ENCODE data around the gene UBAP2L.

UBAP2L gene

GRCh38 chr1:154256686-154257085 is 35.9 kb downstream of the UBAP2L start:
- H3K27me3 ChIP-seq (ENCODE audit: insufficient read depth, insufficient read length), result no peaks in the 10 kb centered on the region
- H3K9me3 ChIP-seq (ENCODE audit: insufficient read depth, low read length), result no peaks in the 10 kb centered on the region
- H3K36me3 ChIP-seq (ENCODE audit: insufficient read depth, insufficient read length, low read length), result peaks cover 95% of the 10 kb centered on the region
- TF ChIP-seq ZNF274 (IDR thresholded peaks at IDR 0.05; ENCODE audit: low read depth, low read length), result no peak
- no peak for TF ChIP-seq YY1 (IDR thresholded peaks at IDR 0.05; ENCODE audit: insufficient read depth, insufficient read length)
- no peak for TF ChIP-seq SUZ12 (IDR thresholded peaks at IDR 0.05; ENCODE audit: extremely low read depth, insufficient read depth, insufficient read length)
- peaks cover 2% of the 10 kb centered on the region for H3K4me1 ChIP-seq (ENCODE audit: insufficient read depth, insufficient read length)
- H3K9ac ChIP-seq (ENCODE audit: insufficient read length, low read depth), result no peak overlapping the region
- no peak overlapping the region for H3K4me3 ChIP-seq (ENCODE audit: insufficient read length, low read depth)
- no peak for DNase-seq (ENCODE audit: low read depth, low spot score)

GRCh38 chr1:154258784-154259183 is 38.0 kb downstream of the UBAP2L start:
- H3K27me3 ChIP-seq (ENCODE audit: insufficient read depth, insufficient read length), result no peaks in the 10 kb centered on the region
- DNase-seq (ENCODE audit: low read depth, low spot score), result no peak
- no peak overlapping the region for H3K9ac ChIP-seq (ENCODE audit: insufficient read length, low read depth)
- no peak overlapping the region for H3K4me3 ChIP-seq (ENCODE audit: insufficient read length, low read depth)
- H3K9me3 ChIP-seq (ENCODE audit: insufficient read depth, low read length), result no peaks in the 10 kb centered on the region
- TF ChIP-seq YY1 (IDR thresholded peaks at IDR 0.05; ENCODE audit: insufficient read depth, insufficient read length) (no peak), SUZ12 (IDR thresholded peaks at IDR 0.05; ENCODE audit: extremely low read depth, insufficient read depth, insufficient read length) (no peak), ZNF274 (IDR thresholded peaks at IDR 0.05; ENCODE audit: low read depth, low read length) (no peak)
- peaks cover 2% of the 10 kb centered on the region for H3K4me1 ChIP-seq (ENCODE audit: insufficient read depth, insufficient read length)
- H3K36me3 ChIP-seq (ENCODE audit: insufficient read depth, insufficient read length, low read length), result peaks cover 100% of the 10 kb centered on the region

GRCh38 chr1:154260127-154260526 is 39.4 kb downstream of the UBAP2L start:
- Histone ChIP-seq H3K9me3 (ENCODE audit: insufficient read depth, low read length) (no peaks in the 10 kb centered on the region), H3K9ac (ENCODE audit: insufficient read length, low read depth) (no peak overlapping the region), H3K4me3 (ENCODE audit: insufficient read length, low read depth) (no peak overlapping the region), H3K27me3 (ENCODE audit: insufficient read depth, insufficient read length) (no peaks in the 10 kb centered on the region), H3K36me3 (ENCODE audit: insufficient read depth, insufficient read length, low read length) (peaks cover 100% of the 10 kb centered on the region), H3K4me1 (ENCODE audit: insufficient read depth, insufficient read length) (peaks cover 2% of the 10 kb centered on the region)
- no peak for DNase-seq (ENCODE audit: low read depth, low spot score)
- no peak for TF ChIP-seq ZNF274 (IDR thresholded peaks at IDR 0.05; ENCODE audit: low read depth, low read length)
- TF ChIP-seq SUZ12 (IDR thresholded peaks at IDR 0.05; ENCODE audit: extremely low read depth, insufficient read depth, insufficient read length), result no peak
- TF ChIP-seq YY1 (IDR thresholded peaks at IDR 0.05; ENCODE audit: insufficient read depth, insufficient read length), result no peak

GRCh38 chr1:154263465-154264332 is 42.9 kb downstream of the UBAP2L start:
- no peak for DNase-seq (ENCODE audit: low read depth, low spot score)
- peaks cover 96% of the 10 kb centered on the region for H3K36me3 ChIP-seq (ENCODE audit: insufficient read depth, insufficient read length, low read length)

GRCh38 chr1:154264454-154264853 is 43.7 kb downstream of the UBAP2L start:
- TF ChIP-seq ZNF274 (IDR thresholded peaks at IDR 0.05; ENCODE audit: low read depth, low read length) (no peak), YY1 (IDR thresholded peaks at IDR 0.05; ENCODE audit: insufficient read depth, insufficient read length) (no peak), SUZ12 (IDR thresholded peaks at IDR 0.05; ENCODE audit: extremely low read depth, insufficient read depth, insufficient read length) (no peak)
- H3K9me3 ChIP-seq (ENCODE audit: insufficient read depth, low read length), result no peaks in the 10 kb centered on the region
- no peak overlapping the region for H3K9ac ChIP-seq (ENCODE audit: insufficient read length, low read depth)
- peaks cover 2% of the 10 kb centered on the region for H3K4me1 ChIP-seq (ENCODE audit: insufficient read depth, insufficient read length)
- DNase-seq (ENCODE audit: low read depth, low spot score), result no peak
- H3K27me3 ChIP-seq (ENCODE audit: insufficient read depth, insufficient read length), result no peaks in the 10 kb centered on the region
- H3K36me3 ChIP-seq (ENCODE audit: insufficient read depth, insufficient read length, low read length), result peaks cover 96% of the 10 kb centered on the region
- no peak overlapping the region for H3K4me3 ChIP-seq (ENCODE audit: insufficient read length, low read depth)

More at GRCh38 chr1:154263465-154264332, 42.9 kb downstream of the UBAP2L start:
- Histone ChIP-seq H3K4me3 (ENCODE audit: insufficient read length, low read depth) (no peak overlapping the region), H3K9me3 (ENCODE audit: insufficient read depth, low read length) (no peaks in the 10 kb centered on the region), H3K27me3 (ENCODE audit: insufficient read depth, insufficient read length) (no peaks in the 10 kb centered on the region), H3K4me1 (ENCODE audit: insufficient read depth, insufficient read length) (peaks cover 2% of the 10 kb centered on the region), H3K9ac (ENCODE audit: insufficient read length, low read depth) (no peak overlapping the region)
- TF ChIP-seq SUZ12 (IDR thresholded peaks at IDR 0.05; ENCODE audit: extremely low read depth, insufficient read depth, insufficient read length), result no peak
- no peak for TF ChIP-seq ZNF274 (IDR thresholded peaks at IDR 0.05; ENCODE audit: low read depth, low read length)
- TF ChIP-seq YY1 (IDR thresholded peaks at IDR 0.05; ENCODE audit: insufficient read depth, insufficient read length), result no peak

- no peak overlapping the region for H3K9ac ChIP-seq (ENCODE audit: insufficient read length, low read depth)
- TF ChIP-seq YY1 (IDR thresholded peaks at IDR 0.05; ENCODE audit: insufficient read depth, insufficient read length) (no peak), ZNF274 (IDR thresholded peaks at IDR 0.05; ENCODE audit: low read depth, low read length) (no peak), SUZ12 (IDR thresholded peaks at IDR 0.05; ENCODE audit: extremely low read depth, insufficient read depth, insufficient read length) (no peak)
- no peak for DNase-seq (ENCODE audit: low read depth, low spot score)
- H3K4me3 ChIP-seq (ENCODE audit: insufficient read length, low read depth), result no peak overlapping the region
- no peaks in the 10 kb centered on the region for H3K9me3 ChIP-seq (ENCODE audit: insufficient read depth, low read length)
- no peaks in the 10 kb centered on the region for H3K27me3 ChIP-seq (ENCODE audit: insufficient read depth, insufficient read length)
- H3K4me1 ChIP-seq (ENCODE audit: insufficient read depth, insufficient read length), result peaks cover 2% of the 10 kb centered on the region
- H3K36me3 ChIP-seq (ENCODE audit: insufficient read depth, insufficient read length, low read length), result peaks cover 95% of the 10 kb centered on the region
Measured at GRCh38 chr1:154265586-154265985, 44.8 kb downstream of the UBAP2L start.

- no peak overlapping the region for H3K9ac ChIP-seq (ENCODE audit: insufficient read length, low read depth)
- no peak for DNase-seq (ENCODE audit: low read depth, low spot score)
- TF ChIP-seq SUZ12 (IDR thresholded peaks at IDR 0.05; ENCODE audit: extremely low read depth, insufficient read depth, insufficient read length) (no peak), YY1 (IDR thresholded peaks at IDR 0.05; ENCODE audit: insufficient read depth, insufficient read length) (no peak), ZNF274 (IDR thresholded peaks at IDR 0.05; ENCODE audit: low read depth, low read length) (no peak)
- H3K4me3 ChIP-seq (ENCODE audit: insufficient read length, low read depth), result no peak overlapping the region
- H3K27me3 ChIP-seq (ENCODE audit: insufficient read depth, insufficient read length), result no peaks in the 10 kb centered on the region
- peaks cover 4% of the 10 kb centered on the region for H3K4me1 ChIP-seq (ENCODE audit: insufficient read depth, insufficient read length)
- peaks cover 74% of the 10 kb centered on the region for H3K36me3 ChIP-seq (ENCODE audit: insufficient read depth, insufficient read length, low read length)
- H3K9me3 ChIP-seq (ENCODE audit: insufficient read depth, low read length), result no peaks in the 10 kb centered on the region
Measured at GRCh38 chr1:154270833-154271232, 50.1 kb downstream of the UBAP2L start.
